HepG2 (cell line): ENCODE measurements around the gene PKD1L1.

Experiments used
- GABPB1 ChIP-seq: IDR thresholded peaks from 2 replicates; pipeline ENCODE4 v1.6.1; 2016; ENCODE audit warnings: mild to moderate bottlenecking, missing genetic modification reagents, moderate library complexity, missing compliant biosample characterization
- POLR2A ChIP-seq, 2 experiments: IDR thresholded peaks; 2 replicates each; pipeline ENCODE4 v1.6.1; 2011; ENCODE audit warnings: low read depth in 2 of 2, low read length in 2 of 2, mild to moderate bottlenecking in 1 of 2, moderate library complexity in 1 of 2; ENCODE audit not compliant: insufficient read depth in 1 of 2
- SIN3A ChIP-seq: IDR thresholded peaks from 2 replicates; pipeline ENCODE4 v1.6.1; 2011; ENCODE audit warnings: low read depth, mild to moderate bottlenecking, control low read depth, low read length, borderline replicate concordance
- TF ChIP-seq, protein P1 (sequence below): sonication (generic); formaldehyde crosslinking; IDR thresholded peaks from 2 replicates; pipeline ENCODE4 v1.4.0; 2020; ENCODE audit warnings: missing genetic modification reagents, borderline replicate concordance

GRCh38 chr7:47762746-47763062, 185.6 kb downstream of the PKD1L1 start:
- no peak for TF ChIP-seq GABPB1
- TF ChIP-seq, protein P1, sequence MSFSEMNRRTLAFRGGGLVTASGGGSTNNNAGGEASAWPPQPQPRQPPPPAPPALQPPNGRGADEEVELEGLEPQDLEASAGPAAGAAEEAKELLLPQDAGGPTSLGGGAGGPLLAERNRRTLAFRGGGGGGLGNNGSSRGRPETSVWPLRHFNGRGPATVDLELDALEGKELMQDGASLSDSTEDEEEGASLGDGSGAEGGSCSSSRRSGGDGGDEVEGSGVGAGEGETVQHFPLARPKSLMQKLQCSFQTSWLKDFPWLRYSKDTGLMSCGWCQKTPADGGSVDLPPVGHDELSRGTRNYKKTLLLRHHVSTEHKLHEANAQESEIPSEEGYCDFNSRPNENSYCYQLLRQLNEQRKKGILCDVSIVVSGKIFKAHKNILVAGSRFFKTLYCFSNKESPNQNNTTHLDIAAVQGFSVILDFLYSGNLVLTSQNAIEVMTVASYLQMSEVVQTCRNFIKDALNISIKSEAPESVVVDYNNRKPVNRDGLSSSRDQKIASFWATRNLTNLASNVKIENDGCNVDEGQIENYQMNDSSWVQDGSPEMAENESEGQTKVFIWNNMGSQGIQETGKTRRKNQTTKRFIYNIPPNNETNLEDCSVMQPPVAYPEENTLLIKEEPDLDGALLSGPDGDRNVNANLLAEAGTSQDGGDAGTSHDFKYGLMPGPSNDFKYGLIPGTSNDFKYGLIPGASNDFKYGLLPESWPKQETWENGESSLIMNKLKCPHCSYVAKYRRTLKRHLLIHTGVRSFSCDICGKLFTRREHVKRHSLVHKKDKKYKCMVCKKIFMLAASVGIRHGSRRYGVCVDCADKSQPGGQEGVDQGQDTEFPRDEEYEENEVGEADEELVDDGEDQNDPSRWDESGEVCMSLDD = no peak
- no peak; a peak in 1 of 4 replicates for TF ChIP-seq POLR2A (IDR thresholded peaks at IDR 0.05; ENCODE audit: insufficient read depth in 1 of 2, low read depth in 2 of 2, low read length in 2 of 2)
- TF ChIP-seq SIN3A = no peak
